Adrenal gland (tissue), 12 donors: ENCODE measurements around the gene RUVBL1. TPM values are rescaled to one million over a fixed set of nuclear protein-coding genes. Genes with fewer than 3 reads are reported as not detected.
A peak's percentile ranks its signal among the peaks of the same experiment; 100 is the strongest.

Source experiments
- DNase-seq, 7 donors: peaks; one replicate each; pipeline ENCODE4 v3.0.0-alpha.2; 2019 to 2020
- H3K27ac ChIP-seq, 5 donors: fragments of 200-600 bp; sonication (generic) in 4 of 5; 1 replicate in 3 of 5; 2 replicates in 2 of 5; pipeline versions ENCODE4 v1.5.1 to v1.8.0; 2016 to 2020; ENCODE audit warnings: mild to moderate bottlenecking in 1 of 5
- H3K27me3 ChIP-seq: fragments of 200-600 bp; 2 replicates; pipeline ENCODE4 v1.8.0; 2021
- H3K36me3 ChIP-seq, 2 donors: fragments of 200-600 bp; replicated peaks in 1 of 2; 1 replicate in 1 of 2; 2 replicates in 1 of 2; pipeline versions ENCODE4 v1.5.1 to v1.8.0; 2018 to 2022
- H3K4me1 ChIP-seq, 2 donors: fragments of 200-600 bp; replicated peaks in 1 of 2; 1 replicate in 1 of 2; 2 replicates in 1 of 2; pipeline versions ENCODE4 v1.5.1 to v1.8.0; 2018 to 2021
- H3K4me3 ChIP-seq, 4 donors: fragments of 200-600 bp; sonication (generic) in 3 of 4; one replicate each; pipeline ENCODE4 v1.5.1; 2016 to 2018
- H3K9me3 ChIP-seq, 3 donors: fragments of 200-600 bp; sonication (generic) in 1 of 3; replicated peaks in 1 of 3; 1 replicate in 2 of 3; 2 replicates in 1 of 3; pipeline versions ENCODE4 v1.5.1 to v1.8.0; 2016 to 2021
- CTCF ChIP-seq, 6 experiments: fragments of 450-650 bp in 4 of 6; fragments of 200-600 bp in 2 of 6; sonication (generic) in 1 of 6; IDR thresholded peaks; 1 replicate in 5 of 6; 2 replicates in 1 of 6; pipeline versions ENCODE4 v1.5.1 to v1.8.0; 2016 to 2021; ENCODE audit warnings: antibody characterized with exemption in 6 of 6, mild to moderate bottlenecking in 2 of 6, moderate library complexity in 1 of 6
- POLR2A ChIP-seq, 2 donors: fragments of 450-650 bp; IDR thresholded peaks; one replicate each; pipeline ENCODE4 v1.6.1; 2017; ENCODE audit warnings: antibody characterized with exemption in 2 of 2, mild to moderate bottlenecking in 2 of 2, moderate library complexity in 1 of 2
- WGBS, 4 donors: extraction: QIAGEN DNeasy Blood & Tissue Kit in 2 of 4; methylation state at CpG; one replicate each; pipeline versions ENCODE4 v1.1.5 to v1.1.7; 2013 to 2017; 5-methylcytosine and 5-hydroxymethylcytosine counted together
- intact Hi-C, 2 donors: fragments of 100-400 bp; cut with DNase I; formaldehyde crosslinking; loops; one replicate each; pipeline versions ENCODE4 v1.14.1 to v1.15.0; 2022 to 2023
- polyA plus RNA-seq, 3 donors: library from polyadenylated mRNA; stranded (reverse); fragments of 200-250 nt in 2 of 3; fragments of 350-450 nt in 1 of 3; fragmentation: Illumina TruSeq in 1 of 3; extraction: RNeasy Lipid Tissue Mini Kit (QIAGEN cat#74804) in 1 of 3; gene quantifications; one replicate each; pipeline ENCODE4 v1.2.3, GENCODE V29; 2013 to 2014
- total RNA-seq, 9 donors: library from RNA; depleted of rRNA in 4 of 9; stranded (reverse); fragments of >200 nt in 4 of 9; fragments of 120-200 nt in 1 of 9; fragmentation: NEBNext Ultra II Directional in 1 of 9; extraction: Animal tissue kit (Norgen Biotek cat#: 25700) in 1 of 9; gene quantifications; one replicate each; pipeline versions ENCODE4 v1.1.0 to v1.2.4, GENCODE V29; 2013 to 2023
- donor health status: healthy with polysubstance abuse.
- donor health status: Bipolar disorder and iron deficiency.
- donor health status: DM: yes; HTN: yes; CAD: no.
- donor health status: DM: no; HTN: no; CAD: no.
- donor health status: DM: no; HTN: no; CAD: no.
- donor health status: DM: yes; HTN: yes; CAD: no.

The RUVBL1 gene
- total and polyA plus RNA-seq, 12 donors, result 7.9 to 57.3 (median 25.4) TPM

- H3K4me3 ChIP-seq, result no peak overlapping the region
- intact Hi-C loops, result loop anchor here in 1 of 2 donors (10.0 kb wide), 1 partner anchor 513 kb away; no protein-coding TSS in a partner anchor
- DNase-seq, result no peak
- H3K9me3 ChIP-seq, result no peaks in the 10 kb centered on the region
- WGBS, 4 donors, result 64 to 90% (median 75%) methylated on average over 2 of the region's 2 CpGs
- TF ChIP-seq POLR2A (IDR thresholded peaks at IDR 0.05), result no peak
- TF ChIP-seq CTCF (IDR thresholded peaks at IDR 0.05), result no peak
- no peak overlapping the region for H3K27ac ChIP-seq
- no peaks in the 10 kb centered on the region for H3K4me1 ChIP-seq
- peaks cover 0 to 6% of the 10 kb centered on the region in 2 donors for H3K36me3 ChIP-seq
- H3K27me3 ChIP-seq, result no peaks in the 10 kb centered on the region
Observed at GRCh38 chr3:128091586-128091985, 32.0 kb downstream of the RUVBL1 start.

GRCh38 chr3:128089135-128089534 lies 34.5 kb downstream of the RUVBL1 start:
- TF ChIP-seq POLR2A (IDR thresholded peaks at IDR 0.05), result no peak
- H3K36me3 ChIP-seq, result no peaks in the 10 kb centered on the region
- H3K9me3 ChIP-seq, result no peaks in the 10 kb centered on the region
- 95 to 100% (median 99%) methylated on average over 1 of the region's 1 CpG for WGBS, 4 donors
- DNase-seq, result no peak
- peaks cover 9 to 10% of the 10 kb centered on the region in 2 donors for H3K4me1 ChIP-seq
- H3K4me3 ChIP-seq, result no peak overlapping the region
- H3K27me3 ChIP-seq, result no peaks in the 10 kb centered on the region
- intact Hi-C loops, result no loop called here
- H3K27ac ChIP-seq, result no peak overlapping the region

GRCh38 chr3:128084675-128085021 lies 39.0 kb downstream of the RUVBL1 start:
- DNase-seq, result peak in 4 of 7 donors; percentile 30 to 66 (median 52)
- H3K4me1 ChIP-seq, result peaks cover 13 to 19% of the 10 kb centered on the region in 2 donors
- no peak for TF ChIP-seq CTCF (IDR thresholded peaks at IDR 0.05)

GRCh38 chr3:128083980-128084674 lies 39.5 kb downstream of the RUVBL1 start:
- WGBS, 4 donors, result 48 to 58% (median 49%) methylated on average over 9 of the region's 9 CpGs
- Histone ChIP-seq H3K4me3 (no peak overlapping the region), H3K27me3 (no peaks in the 10 kb centered on the region), H3K9me3 (no peaks in the 10 kb centered on the region), H3K36me3 (peaks cover 0 to 4% of the 10 kb centered on the region in 2 donors), H3K27ac (peak overlapping the region; percentile 27 to 72 (median 55)), H3K4me1 (peaks cover 13 to 19% of the 10 kb centered on the region in 2 donors)
- TF ChIP-seq POLR2A (IDR thresholded peaks at IDR 0.05) (peak in 1 of 2 donors; percentile 34), CTCF (IDR thresholded peaks at IDR 0.05) (no peak)
- intact Hi-C loops, result no loop called here
- DNase-seq, result peak in 6 of 7 donors; percentile 28 to 76 (median 66)

More at GRCh38 chr3:128084675-128085021, 39.0 kb downstream of the RUVBL1 start:
- H3K36me3 ChIP-seq, result peaks cover 0 to 4% of the 10 kb centered on the region in 2 donors
- H3K9me3 ChIP-seq, result no peaks in the 10 kb centered on the region
- no peaks in the 10 kb centered on the region for H3K27me3 ChIP-seq
- no peak overlapping the region for H3K4me3 ChIP-seq
- WGBS, 4 donors, result 42 to 50% (median 44%) methylated on average over 4 to 6 of the region's 6 CpGs
- H3K27ac ChIP-seq, result peak overlapping the region; percentile 27 to 72 (median 55)
- intact Hi-C loops, result no loop called here

GRCh38 chr3:128083396-128083795 lies 40.2 kb downstream of the RUVBL1 start:
- Histone ChIP-seq H3K9me3 (no peaks in the 10 kb centered on the region), H3K27ac (peak overlapping the region; percentile 27 to 66 (median 41)), H3K4me1 (peaks cover 13 to 19% of the 10 kb centered on the region in 2 donors), H3K27me3 (no peaks in the 10 kb centered on the region), H3K4me3 (no peak overlapping the region), H3K36me3 (peaks cover 0 to 4% of the 10 kb centered on the region in 2 donors)
- no peak for TF ChIP-seq CTCF (IDR thresholded peaks at IDR 0.05)
- TF ChIP-seq POLR2A (IDR thresholded peaks at IDR 0.05), result no peak
- DNase-seq, result peak in 5 of 7 donors; percentile 40 to 67 (median 57)
- WGBS, 4 donors, result 55 to 77% (median 65%) methylated on average over 7 to 10 of the region's 10 CpGs
- intact Hi-C loops, result no loop called here
